HUES6 (cell line): ENCODE results near the gene RALGAPB.

Source experiments
- H3K27ac ChIP-seq: 2 replicates; pipeline ENCODE4 v1.7.0; 2013; ENCODE audit warnings: low read depth, mild to moderate bottlenecking, low read length, inconsistent platforms
- H3K27me3 ChIP-seq: 2 replicates; pipeline ENCODE4 v1.6.1; 2013; ENCODE audit warnings: low read length; ENCODE audit not compliant: control insufficient read depth, insufficient read depth
- H3K36me3 ChIP-seq: 2 replicates; pipeline ENCODE4 v1.6.1; 2013; ENCODE audit warnings: low read length; ENCODE audit not compliant: control insufficient read depth, insufficient read depth
- H3K4me1 ChIP-seq: 2 replicates; pipeline ENCODE4 v1.6.1; 2013; ENCODE audit warnings: low read length; ENCODE audit not compliant: control insufficient read depth, insufficient read depth
- H3K4me3 ChIP-seq: 2 replicates; pipeline ENCODE4 v1.5.1; 2013; ENCODE audit warnings: low read depth, low read length
- H3K9ac ChIP-seq: one replicate; pipeline ENCODE4 v1.6.1; 2013; ENCODE audit warnings: mild to moderate bottlenecking, low read length
- H3K9me3 ChIP-seq: 2 replicates; pipeline ENCODE4 v1.6.1; 2013; ENCODE audit warnings: low read depth, low read length; ENCODE audit not compliant: control insufficient read depth, insufficient read depth

The RALGAPB gene

DNA sequence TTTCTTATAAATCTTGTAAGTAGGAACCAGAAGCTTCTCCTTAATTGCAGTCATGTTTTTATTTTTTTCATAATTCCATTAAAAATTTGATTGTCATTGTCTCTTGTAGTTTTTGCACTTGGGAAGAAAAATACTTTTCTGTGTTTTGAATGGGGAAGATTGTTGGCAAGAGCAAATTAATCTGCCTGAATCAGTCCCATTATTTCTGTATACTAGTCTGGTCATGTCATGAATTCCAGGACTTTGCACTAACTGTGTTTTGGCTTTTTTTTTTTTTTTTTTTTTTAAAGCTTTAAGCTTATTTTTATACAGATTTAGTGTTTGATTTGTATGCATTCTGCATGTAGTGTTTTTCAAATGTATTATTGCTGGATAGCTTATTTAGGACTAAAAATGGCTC lies 47.6 kb downstream of the RALGAPB start:
- no peaks in the 10 kb centered on the region for H3K9me3 ChIP-seq
- H3K27me3 ChIP-seq = no peaks in the 10 kb centered on the region

GRCh38 chr20:38523697-38524096 lies 51.1 kb downstream of the RALGAPB start:
- Histone ChIP-seq H3K27ac (no peak overlapping the region), H3K36me3 (peaks cover 71% of the 10 kb centered on the region), H3K4me1 (peaks cover 5% of the 10 kb centered on the region; the same call in 1 of the 2 replicates)

More for the DNA sequence above, 47.6 kb downstream of the RALGAPB start:
- Histone ChIP-seq H3K4me1 (peaks cover 5% of the 10 kb centered on the region; the same call in 1 of the 2 replicates), H3K4me3 (no peak overlapping the region), H3K36me3 (peaks cover 68% of the 10 kb centered on the region), H3K27ac (no peak overlapping the region), H3K9ac (no peak overlapping the region)

DNA sequence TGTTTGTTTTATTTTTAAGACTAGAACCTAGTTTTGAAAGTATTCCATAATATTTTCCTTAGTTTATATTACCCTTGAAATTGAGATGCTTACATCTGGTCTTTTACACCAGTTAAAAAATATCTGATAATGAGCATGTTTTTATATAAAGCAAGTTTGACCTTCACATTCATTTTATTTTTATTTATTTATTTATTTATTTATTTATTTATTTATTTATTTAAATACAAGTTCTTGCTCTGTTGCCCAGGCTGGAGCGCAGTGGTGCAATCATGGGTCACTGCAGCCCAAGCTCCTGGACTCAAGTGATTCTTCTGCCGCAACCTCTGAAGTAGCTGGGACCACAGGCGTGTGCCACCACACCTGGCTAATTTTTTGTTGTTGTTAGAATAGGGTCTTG lies 55.5 kb downstream of the RALGAPB start:
- no peaks in the 10 kb centered on the region for H3K4me1 ChIP-seq
- no peak overlapping the region for H3K4me3 ChIP-seq
- no peak overlapping the region for H3K27ac ChIP-seq
- no peaks in the 10 kb centered on the region for H3K9me3 ChIP-seq
- H3K27me3 ChIP-seq = no peaks in the 10 kb centered on the region
- peaks cover 70% of the 10 kb centered on the region for H3K36me3 ChIP-seq
- no peak overlapping the region for H3K9ac ChIP-seq

More at GRCh38 chr20:38523697-38524096, 51.1 kb downstream of the RALGAPB start:
- Histone ChIP-seq H3K9ac (no peak overlapping the region), H3K27me3 (no peaks in the 10 kb centered on the region), H3K9me3 (no peaks in the 10 kb centered on the region), H3K4me3 (no peak overlapping the region)

GRCh38 chr20:38531021-38531420 lies 58.4 kb downstream of the RALGAPB start:
- Histone ChIP-seq H3K4me3 (no peak overlapping the region), H3K9me3 (no peaks in the 10 kb centered on the region), H3K9ac (no peak overlapping the region), H3K4me1 (no peaks in the 10 kb centered on the region), H3K36me3 (peaks cover 72% of the 10 kb centered on the region), H3K27me3 (no peaks in the 10 kb centered on the region), H3K27ac (no peak overlapping the region)

- Histone ChIP-seq H3K9ac (no peak overlapping the region), H3K27me3 (no peaks in the 10 kb centered on the region), H3K4me3 (no peak overlapping the region), H3K9me3 (no peaks in the 10 kb centered on the region), H3K27ac (no peak overlapping the region), H3K4me1 (no peaks in the 10 kb centered on the region), H3K36me3 (peaks cover 85% of the 10 kb centered on the region)
Measured at GRCh38 chr20:38534756-38535155, 62.1 kb downstream of the RALGAPB start.

DNA sequence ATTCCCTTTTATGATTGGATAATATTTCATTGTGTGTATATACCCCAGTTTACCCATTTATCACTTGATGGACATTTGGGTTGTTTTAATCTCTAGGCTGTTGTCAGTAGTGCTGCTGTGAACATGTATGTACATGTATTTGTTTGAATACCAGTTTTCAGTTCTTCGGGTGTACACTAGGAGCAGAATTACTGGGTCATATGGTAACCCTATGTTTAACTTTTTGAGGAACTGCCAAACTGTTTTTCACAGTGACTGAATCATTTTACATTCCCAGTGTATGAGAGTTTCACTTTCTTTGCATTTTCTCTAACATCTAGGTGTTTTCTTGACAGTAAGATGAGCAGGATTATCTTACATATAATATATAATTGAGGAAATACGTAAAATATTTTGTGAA lies 63.7 kb downstream of the RALGAPB start:
- peaks cover 92% of the 10 kb centered on the region for H3K36me3 ChIP-seq
- no peak overlapping the region for H3K9ac ChIP-seq

GRCh38 chr20:38537176-38537575 lies 64.5 kb downstream of the RALGAPB start:
- H3K9me3 ChIP-seq = no peaks in the 10 kb centered on the region

More for the DNA sequence above, 63.7 kb downstream of the RALGAPB start:
- Histone ChIP-seq H3K27me3 (no peaks in the 10 kb centered on the region), H3K9me3 (no peaks in the 10 kb centered on the region), H3K4me1 (no peaks in the 10 kb centered on the region), H3K27ac (no peak overlapping the region), H3K4me3 (no peak overlapping the region)

DNA sequence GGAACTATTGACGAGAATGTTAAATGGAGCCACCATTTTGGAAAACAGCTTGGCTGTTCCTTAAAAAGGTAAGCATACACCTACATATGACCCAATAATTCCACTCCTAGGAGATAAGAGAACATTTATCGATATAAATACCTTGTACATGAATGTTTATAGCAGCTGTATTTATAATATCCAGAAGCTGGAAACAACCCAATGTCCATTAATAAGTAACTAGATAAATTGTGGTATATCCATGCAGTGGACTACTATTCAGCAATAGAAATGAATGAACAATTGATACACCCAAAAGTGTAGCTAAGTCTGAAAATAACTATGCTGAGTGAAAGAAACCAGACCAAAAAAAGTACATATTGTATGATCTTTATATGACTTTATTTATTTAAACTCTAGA lies 66.1 kb downstream of the RALGAPB start:
- Histone ChIP-seq H3K9me3 (no peaks in the 10 kb centered on the region), H3K27me3 (no peaks in the 10 kb centered on the region), H3K4me3 (no peak overlapping the region), H3K4me1 (no peaks in the 10 kb centered on the region), H3K36me3 (peaks cover 95% of the 10 kb centered on the region), H3K9ac (no peak overlapping the region), H3K27ac (no peak overlapping the region)

More at GRCh38 chr20:38537176-38537575, 64.5 kb downstream of the RALGAPB start:
- no peaks in the 10 kb centered on the region for H3K4me1 ChIP-seq
- no peak overlapping the region for H3K4me3 ChIP-seq
- H3K9ac ChIP-seq = no peak overlapping the region
- H3K36me3 ChIP-seq = peaks cover 94% of the 10 kb centered on the region
- H3K27ac ChIP-seq = no peak overlapping the region
- no peaks in the 10 kb centered on the region for H3K27me3 ChIP-seq

DNA sequence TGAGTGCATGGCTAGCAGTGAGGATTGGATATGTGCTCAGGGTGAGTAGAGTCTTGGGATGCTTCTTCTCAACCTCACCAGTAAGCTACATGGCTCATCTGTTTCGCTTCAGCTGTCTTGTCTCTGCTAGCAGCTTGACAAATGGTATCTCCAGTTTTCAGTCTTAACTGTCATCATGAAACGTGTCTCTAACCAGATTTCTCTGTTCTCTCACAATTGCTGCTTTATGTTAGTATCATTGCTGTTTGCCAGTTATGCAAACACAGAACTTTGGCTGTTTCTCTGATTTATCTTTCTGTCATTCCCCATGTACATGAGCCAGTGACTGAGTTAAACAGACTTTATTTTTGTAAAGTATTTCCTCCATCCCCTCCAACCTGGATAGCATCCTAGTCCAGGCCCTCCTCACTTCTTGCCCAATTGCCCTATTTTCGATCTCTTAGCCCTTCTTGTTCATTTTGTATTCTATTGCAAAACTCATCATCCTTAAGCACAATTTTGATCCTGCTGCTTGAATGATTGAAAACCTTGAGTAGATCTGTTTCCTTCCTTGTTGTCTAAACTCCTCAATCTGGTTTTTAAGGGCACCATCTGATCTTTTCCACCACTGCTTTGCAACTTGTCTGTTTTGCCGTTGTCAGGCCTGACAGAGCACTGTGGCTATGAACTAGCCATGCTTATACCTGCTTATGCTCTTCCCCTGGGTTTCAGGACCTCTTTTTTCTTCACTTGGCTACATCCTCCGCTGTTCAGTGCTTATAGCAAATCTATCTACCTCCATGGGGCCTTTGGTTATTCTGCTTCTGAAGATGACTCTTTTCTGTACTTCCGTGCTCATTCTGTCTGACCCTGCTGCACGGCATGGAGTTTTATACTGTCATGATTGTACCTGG lies 70.6 kb downstream of the RALGAPB start:
- Histone ChIP-seq H3K9me3 (no peaks in the 10 kb centered on the region), H3K27me3 (no peaks in the 10 kb centered on the region), H3K4me1 (no peaks in the 10 kb centered on the region), H3K36me3 (peaks cover 98% of the 10 kb centered on the region), H3K27ac (no peak overlapping the region), H3K4me3 (no peak overlapping the region), H3K9ac (no peak overlapping the region)

DNA sequence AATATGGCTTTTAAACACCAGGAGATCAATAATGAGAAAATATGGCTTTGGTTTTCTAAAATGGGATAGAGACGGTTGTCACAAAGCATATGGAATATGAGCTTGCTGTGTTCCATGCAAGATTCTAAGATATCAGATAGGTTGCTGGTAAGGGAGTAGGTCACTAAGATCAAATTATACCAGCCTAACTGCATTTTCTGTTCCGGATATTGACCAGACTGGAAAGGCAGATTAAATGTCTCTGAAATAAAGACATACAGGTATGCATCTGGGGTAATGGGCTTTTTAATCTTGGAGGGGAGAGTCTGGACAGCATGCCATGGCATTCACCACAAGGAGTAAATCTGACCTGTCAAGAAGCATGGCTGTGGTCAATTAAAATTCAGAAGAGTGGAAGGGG lies 73.1 kb downstream of the RALGAPB start:
- no peak overlapping the region for H3K27ac ChIP-seq
- no peak overlapping the region for H3K4me3 ChIP-seq
- no peak overlapping the region for H3K9ac ChIP-seq
- peaks cover 91% of the 10 kb centered on the region for H3K36me3 ChIP-seq
- no peaks in the 10 kb centered on the region for H3K9me3 ChIP-seq
- H3K4me1 ChIP-seq = no peaks in the 10 kb centered on the region
- H3K27me3 ChIP-seq = no peaks in the 10 kb centered on the region

DNA sequence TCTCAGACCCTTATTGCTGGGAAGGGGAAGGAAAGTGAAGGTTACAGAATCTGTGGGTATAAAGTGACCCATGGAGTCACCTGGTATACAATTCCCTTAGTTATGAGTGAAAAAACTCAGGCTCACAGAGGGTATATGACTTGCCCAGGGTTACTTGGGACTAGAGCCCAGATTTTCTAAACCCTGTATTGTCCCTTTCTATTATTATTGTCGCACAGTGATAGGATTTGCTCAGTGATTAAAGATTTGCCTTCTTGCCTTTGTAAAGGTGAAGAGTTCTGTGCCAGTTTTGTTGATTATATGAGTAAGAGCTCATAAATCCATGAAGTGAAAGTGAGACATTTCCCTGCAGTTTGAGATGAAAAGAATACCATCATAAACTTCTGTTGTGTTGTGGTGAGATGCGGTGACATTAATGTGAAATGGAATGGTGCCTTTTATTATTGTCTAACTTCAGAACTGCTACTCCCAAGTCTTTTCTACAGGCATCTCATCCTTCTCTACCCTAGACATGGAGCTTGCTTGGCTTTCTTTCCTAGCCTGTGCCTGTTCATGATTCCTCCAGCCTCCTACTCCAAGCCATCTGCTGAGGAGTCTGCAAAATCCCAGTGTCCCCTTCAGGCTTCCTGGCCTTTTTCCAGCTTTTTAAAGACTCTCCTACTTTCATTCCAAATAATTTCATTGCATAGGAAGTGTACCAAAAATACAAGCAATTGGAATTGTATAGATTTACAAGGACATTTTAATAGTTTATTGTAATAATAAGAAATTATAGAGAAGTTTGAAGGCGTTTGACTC lies 74.8 kb downstream of the RALGAPB start:
- Histone ChIP-seq H3K9ac (no peak overlapping the region), H3K27ac (no peak overlapping the region), H3K4me1 (no peaks in the 10 kb centered on the region), H3K4me3 (no peak overlapping the region), H3K9me3 (no peaks in the 10 kb centered on the region), H3K36me3 (peaks cover 91% of the 10 kb centered on the region), H3K27me3 (no peaks in the 10 kb centered on the region)
